GM12892 (cell line): ENCODE measurements around the gene GAA.

ENCODE experiments used
- POLR2AphosphoS5 ChIP-seq: IDR thresholded peaks from 2 replicates; pipeline ENCODE4 v1.6.1; 2011; ENCODE audit warnings: low read depth, low read length, control low read depth
- TAF1 ChIP-seq: IDR thresholded peaks from 2 replicates; pipeline ENCODE4 v1.6.1; 2011; ENCODE audit warnings: low read depth, mild to moderate bottlenecking, control low read depth, low read length, borderline replicate concordance

DNA sequence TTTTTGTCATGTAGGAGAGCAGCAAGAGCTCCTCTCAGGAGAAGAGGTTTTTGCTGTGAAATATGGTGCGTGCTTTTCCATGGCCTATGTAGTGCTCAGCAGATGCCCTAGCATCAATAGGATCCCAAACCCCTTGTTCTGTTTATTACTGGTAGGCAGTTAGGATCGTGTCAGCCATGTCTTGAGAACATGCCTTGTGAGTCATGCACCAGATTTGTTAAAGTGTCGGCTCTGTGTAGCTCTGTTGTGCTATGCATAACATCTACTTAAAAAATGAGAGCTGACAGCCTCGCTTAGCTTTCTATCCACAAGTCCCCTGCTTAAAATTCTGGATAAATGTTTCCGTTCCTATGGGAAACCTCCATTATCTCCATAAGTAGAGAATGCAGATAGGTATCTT, 50.0 kb downstream of the GAA start:
- TF ChIP-seq POLR2AphosphoS5 (no peak), TAF1 (no peak)
